Measurements from ENCODE around the gene PTPA. TPM values are rescaled to one million over a fixed set of nuclear protein-coding genes. Genes with fewer than 3 reads are reported as not detected.

The PTPA gene
- total and polyA plus RNA-seq, 2 experiments from 2014 or later, result 60.9 to 72.3 TPM

- Histone ChIP-seq H3K9me2 (replicated peaks; ENCODE audit: insufficient read depth) (no peaks in the 10 kb centered on the region), H3K36me3 (replicated peaks; ENCODE audit: insufficient read depth, low read depth) (no peaks in the 10 kb centered on the region), H3K27ac (no peak overlapping the region), H3K4me3 (no peak overlapping the region), H3K4me1 (ENCODE audit: insufficient read depth) (no peaks in the 10 kb centered on the region), H3K4me2 (no peak overlapping the region), H2AFZ (no peak overlapping the region), H4K20me1 (ENCODE audit: insufficient read depth, poor library complexity, severe bottlenecking) (no peaks in the 10 kb centered on the region), H3K9me3 (ENCODE audit: low read depth) (no peaks in the 10 kb centered on the region), H3K79me2 (no peaks in the 10 kb centered on the region), H3K27me3 (no peaks in the 10 kb centered on the region)
- no peak for DNase-seq (ENCODE audit: low spot score)
- 91% methylated on average over 10 of the region's 10 CpGs for WGBS (ENCODE audit: low lambda C conversion rate, missing lambda C conversion rate)
- no peak for TF ChIP-seq CTCF (IDR thresholded peaks at IDR 0.05; ENCODE audit: poor library complexity)
- no peak for TF ChIP-seq EZH2 (IDR thresholded peaks at IDR 0.05; ENCODE audit: borderline replicate concordance)
- no peak for TF ChIP-seq EZH2phosphoT487 (IDR thresholded peaks at IDR 0.05; ENCODE audit: low read depth, severe bottlenecking, unreplicated experiment)
These were observed 44.9 kb downstream of the PTPA start for GRCh38 chr9:129156163-129156562.

DNA sequence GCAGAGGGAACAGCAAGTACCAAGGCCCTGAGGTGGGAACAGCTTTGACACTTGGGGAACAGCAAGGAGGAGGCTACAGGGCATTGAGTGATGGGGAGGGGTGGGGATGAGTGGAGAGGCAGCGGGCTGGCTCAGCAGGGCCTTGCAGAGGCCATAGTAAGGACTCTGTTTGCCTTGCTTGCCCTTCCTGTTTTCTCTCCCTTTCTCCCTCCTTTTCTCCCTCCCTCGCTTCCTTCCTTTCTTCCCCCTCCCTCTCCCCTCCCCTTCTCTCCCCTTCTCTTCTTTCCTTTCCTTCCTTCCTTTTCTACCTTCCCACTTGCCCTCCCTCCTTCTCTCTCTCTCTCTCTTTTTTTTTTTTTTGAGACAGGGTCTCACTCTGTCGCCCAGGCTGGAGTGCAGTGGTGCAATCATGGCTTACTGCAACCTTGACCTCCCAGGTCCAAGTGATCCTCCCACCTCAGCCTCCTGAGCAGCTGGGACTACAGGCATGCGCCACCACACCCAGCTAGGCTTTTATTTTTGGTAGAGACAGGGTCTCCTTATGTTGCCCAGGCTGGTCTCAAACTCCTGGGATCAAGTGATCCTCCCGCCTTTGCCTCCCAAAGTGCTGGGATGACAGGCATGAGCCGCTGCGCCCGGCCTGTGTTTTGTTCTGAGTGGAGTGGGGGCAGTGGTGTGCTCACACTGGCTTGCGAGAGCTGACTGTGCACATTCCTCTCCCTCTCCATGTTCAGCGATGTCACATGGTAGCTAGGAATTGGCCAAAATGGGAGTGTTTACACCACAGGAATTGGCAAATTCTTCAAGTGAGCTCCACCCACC lies 49.7 kb downstream of the PTPA start:
- H3K4me2 ChIP-seq, result no peak overlapping the region
- peaks cover 3% of the 10 kb centered on the region for H3K4me1 ChIP-seq (ENCODE audit: insufficient read depth)
- no peak for TF ChIP-seq EZH2phosphoT487 (IDR thresholded peaks at IDR 0.05; ENCODE audit: low read depth, severe bottlenecking, unreplicated experiment)
- TF ChIP-seq EZH2 (IDR thresholded peaks at IDR 0.05; ENCODE audit: borderline replicate concordance), result no peak
- no peak for TF ChIP-seq CTCF (IDR thresholded peaks at IDR 0.05; ENCODE audit: poor library complexity)
- 92% methylated on average over 9 of the region's 10 CpGs for WGBS (ENCODE audit: low lambda C conversion rate, missing lambda C conversion rate)
- no peaks in the 10 kb centered on the region for H3K27me3 ChIP-seq
- no peaks in the 10 kb centered on the region for H3K9me2 ChIP-seq (replicated peaks; ENCODE audit: insufficient read depth)
- no peaks in the 10 kb centered on the region for H3K79me2 ChIP-seq
- no peaks in the 10 kb centered on the region for H3K9me3 ChIP-seq (ENCODE audit: low read depth)
- no peak overlapping the region for H2AFZ ChIP-seq
- DNase-seq (ENCODE audit: low spot score), result no peak
- no peak overlapping the region for H3K4me3 ChIP-seq
- H4K20me1 ChIP-seq (ENCODE audit: insufficient read depth, poor library complexity, severe bottlenecking), result no peaks in the 10 kb centered on the region
- H3K27ac ChIP-seq, result no peak overlapping the region
- no peaks in the 10 kb centered on the region for H3K36me3 ChIP-seq (replicated peaks; ENCODE audit: insufficient read depth, low read depth)

GRCh38 chr9:129161534-129161837 lies 50.3 kb downstream of the PTPA start:
- Histone ChIP-seq H3K36me3 (replicated peaks; ENCODE audit: insufficient read depth, low read depth) (no peaks in the 10 kb centered on the region), H3K27me3 (no peaks in the 10 kb centered on the region), H3K9me2 (replicated peaks; ENCODE audit: insufficient read depth) (no peaks in the 10 kb centered on the region), H4K20me1 (ENCODE audit: insufficient read depth, poor library complexity, severe bottlenecking) (no peaks in the 10 kb centered on the region), H3K79me2 (no peaks in the 10 kb centered on the region), H3K27ac (no peak overlapping the region), H2AFZ (no peak overlapping the region), H3K4me3 (no peak overlapping the region), H3K9me3 (ENCODE audit: low read depth) (no peaks in the 10 kb centered on the region), H3K4me1 (ENCODE audit: insufficient read depth) (peaks cover 4% of the 10 kb centered on the region), H3K4me2 (no peak overlapping the region)
- TF ChIP-seq EZH2 (IDR thresholded peaks at IDR 0.05; ENCODE audit: borderline replicate concordance) (no peak), EZH2phosphoT487 (IDR thresholded peaks at IDR 0.05; ENCODE audit: low read depth, severe bottlenecking, unreplicated experiment) (no peak), CTCF (IDR thresholded peaks at IDR 0.05; ENCODE audit: poor library complexity) (no peak)
- 94% methylated on average over 9 of the region's 9 CpGs for WGBS (ENCODE audit: low lambda C conversion rate, missing lambda C conversion rate)
- DNase-seq (ENCODE audit: low spot score), result no peak

All from hepatocyte (in vitro differentiated cells).